ENCODE data around the gene NR2F1.

- TF ChIP-seq CTCF (IDR thresholded peaks at IDR 0.05) (no peak), ZFX (IDR thresholded peaks at IDR 0.05; ENCODE audit: borderline replicate concordance) (no peak)
Measured at GRCh38 chr5:93626801-93627200, 43.8 kb downstream of the NR2F1 start.

Measured in 22Rv1 (cell line).